Choroid plexus epithelial cell (primary cell): ENCODE measurements around the gene GOLGA6D.
"Not testable (repeated sequence)": the region's sequence is repeated elsewhere in the genome, so short reads cannot be mapped to it uniquely, and the experiment has no call there.

Experiments
- DNase-seq: peaks from one replicate; pipeline ENCODE4 v3.0.0-alpha.2; 2010; ENCODE audit warnings: low read depth
- H3K4me3 ChIP-seq: 2 replicates; pipeline ENCODE4 v1.5.1; 2011; ENCODE audit warnings: low read depth, mild to moderate bottlenecking, control low read depth, low read length, moderate library complexity
- TF ChIP-seq, protein P1 (sequence below): conservative IDR thresholded peaks from 2 replicates; pipeline ENCODE4 v1.5.1; 2011; ENCODE audit warnings: low read depth, mild to moderate bottlenecking, control low read depth, inconsistent platforms, low read length, moderate library complexity

The GOLGA6D gene

DNA sequence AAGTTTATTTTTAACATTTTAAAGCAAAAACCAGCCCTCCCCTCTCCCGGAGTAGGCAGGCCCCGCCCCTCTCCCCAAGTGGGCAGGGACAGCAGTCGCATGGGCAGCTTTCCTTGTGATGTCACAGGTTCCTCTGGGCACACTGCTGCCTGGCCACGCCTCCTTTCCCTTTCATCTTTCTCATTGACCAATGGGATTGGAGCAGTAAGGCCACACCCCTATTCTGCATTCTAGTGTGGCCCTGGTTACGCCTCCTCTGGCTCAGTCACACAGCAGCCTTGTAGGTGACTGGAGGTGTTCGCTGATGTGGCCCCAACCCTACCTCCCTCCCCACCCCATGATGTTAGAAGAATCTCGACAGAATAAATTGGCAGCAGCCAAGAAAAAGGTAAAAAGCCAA, at the start of gene GOLGA6D:
TSS of gene GOLGA6D (plus strand) at position 264 of the 400 bp plus-strand sequence. CDS start at position 305, 41 bp downstream.
- DNase-seq, H3K4me3 ChIP-seq: not testable (repeated sequence)

DNA sequence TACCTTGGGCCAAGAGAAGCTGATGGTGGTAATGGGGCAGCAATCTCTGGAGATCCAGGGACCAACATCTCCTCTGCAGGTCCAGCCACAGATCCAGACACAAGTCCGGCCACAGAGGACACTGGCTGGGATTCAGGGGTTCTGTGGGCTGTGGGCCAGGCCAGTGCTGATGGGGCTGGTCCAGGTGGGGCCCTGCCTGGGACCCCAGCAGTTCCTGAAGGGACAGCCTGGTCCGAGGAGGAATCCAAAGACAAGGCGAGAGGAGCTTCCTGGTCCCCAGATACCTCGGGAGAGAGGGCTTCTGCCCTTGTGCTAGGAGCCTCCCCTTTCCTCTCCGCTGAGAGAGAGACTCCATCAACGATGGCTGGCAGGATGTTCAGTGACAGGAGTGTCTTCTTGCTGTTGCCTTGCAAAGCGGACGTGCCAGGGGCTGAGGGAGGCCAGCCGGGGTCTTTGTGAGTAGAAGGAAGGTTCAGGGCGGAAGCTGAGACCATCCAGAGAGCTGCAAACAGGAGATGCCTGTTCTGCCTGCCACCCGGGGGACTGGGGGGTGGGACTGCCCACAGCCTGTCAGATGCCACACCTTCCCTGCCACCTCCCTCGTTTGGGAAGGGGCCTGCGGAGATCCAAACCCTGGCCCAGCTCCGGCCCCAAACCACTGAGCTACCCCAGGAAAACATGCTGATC, 49.0 kb upstream of the GOLGA6D start:
- H3K4me3 ChIP-seq: no peak overlapping the region
- TF ChIP-seq, protein P1, sequence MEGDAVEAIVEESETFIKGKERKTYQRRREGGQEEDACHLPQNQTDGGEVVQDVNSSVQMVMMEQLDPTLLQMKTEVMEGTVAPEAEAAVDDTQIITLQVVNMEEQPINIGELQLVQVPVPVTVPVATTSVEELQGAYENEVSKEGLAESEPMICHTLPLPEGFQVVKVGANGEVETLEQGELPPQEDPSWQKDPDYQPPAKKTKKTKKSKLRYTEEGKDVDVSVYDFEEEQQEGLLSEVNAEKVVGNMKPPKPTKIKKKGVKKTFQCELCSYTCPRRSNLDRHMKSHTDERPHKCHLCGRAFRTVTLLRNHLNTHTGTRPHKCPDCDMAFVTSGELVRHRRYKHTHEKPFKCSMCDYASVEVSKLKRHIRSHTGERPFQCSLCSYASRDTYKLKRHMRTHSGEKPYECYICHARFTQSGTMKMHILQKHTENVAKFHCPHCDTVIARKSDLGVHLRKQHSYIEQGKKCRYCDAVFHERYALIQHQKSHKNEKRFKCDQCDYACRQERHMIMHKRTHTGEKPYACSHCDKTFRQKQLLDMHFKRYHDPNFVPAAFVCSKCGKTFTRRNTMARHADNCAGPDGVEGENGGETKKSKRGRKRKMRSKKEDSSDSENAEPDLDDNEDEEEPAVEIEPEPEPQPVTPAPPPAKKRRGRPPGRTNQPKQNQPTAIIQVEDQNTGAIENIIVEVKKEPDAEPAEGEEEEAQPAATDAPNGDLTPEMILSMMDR: no peak
- DNase-seq: no peak

GRCh38 chr15:75234191-75234810, 48.3 kb upstream of the GOLGA6D start:
- no peak for DNase-seq
- no peak overlapping the region for H3K4me3 ChIP-seq
- TF ChIP-seq, protein P1: no peak

- no peak for DNase-seq
- no peak overlapping the region for H3K4me3 ChIP-seq
- TF ChIP-seq, protein P1: no peak
Observed at GRCh38 chr15:75235051-75235673, 47.5 kb upstream of the GOLGA6D start.

DNA sequence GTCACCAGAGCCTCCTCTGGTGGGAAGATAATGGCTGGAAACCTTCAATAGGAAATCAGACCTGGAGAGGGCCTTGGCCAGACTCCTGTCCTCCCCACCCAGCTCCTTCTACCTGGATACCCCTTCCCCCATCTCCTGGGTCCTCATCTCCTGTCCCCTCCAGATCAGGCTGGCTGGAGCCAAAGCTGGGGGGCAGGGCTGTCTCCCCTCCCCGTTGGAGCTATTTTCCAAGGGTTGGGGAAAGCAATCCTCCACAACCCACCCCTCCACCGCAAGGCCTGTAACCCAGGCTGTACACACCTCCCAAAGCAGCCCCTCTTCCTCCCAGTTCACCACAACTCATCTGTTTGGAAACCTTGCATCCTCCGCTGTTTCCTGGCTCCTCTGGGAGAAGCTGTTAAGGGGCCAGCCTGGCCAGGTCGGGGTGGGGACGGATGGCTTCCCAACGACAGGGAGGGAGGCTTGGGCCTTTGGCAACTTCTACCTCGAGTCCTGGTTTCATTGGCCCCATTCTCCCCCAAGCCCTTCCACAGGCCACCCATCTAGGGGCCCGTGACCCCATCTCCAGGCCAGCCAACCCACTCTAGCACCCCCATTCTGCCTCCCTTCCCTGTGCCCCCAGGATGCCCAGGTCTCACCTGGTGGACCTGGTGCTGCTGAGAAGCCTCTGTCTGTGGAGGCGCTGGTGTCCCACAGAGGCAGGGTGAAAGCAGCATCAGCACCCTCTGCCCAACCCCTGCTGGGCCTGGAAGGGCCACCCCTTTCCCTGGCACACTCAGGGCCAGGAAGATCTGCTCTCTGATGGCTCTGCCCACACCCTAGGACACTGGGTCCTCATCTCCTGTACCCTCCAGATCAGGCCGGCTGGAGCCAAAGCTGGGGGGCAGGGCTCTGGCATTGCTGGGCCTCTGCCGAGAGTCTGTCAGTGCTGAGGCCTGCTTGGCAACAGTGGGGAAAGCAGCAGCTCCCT, 46.6 kb upstream of the GOLGA6D start:
- H3K4me3 ChIP-seq: no peak overlapping the region

DNA sequence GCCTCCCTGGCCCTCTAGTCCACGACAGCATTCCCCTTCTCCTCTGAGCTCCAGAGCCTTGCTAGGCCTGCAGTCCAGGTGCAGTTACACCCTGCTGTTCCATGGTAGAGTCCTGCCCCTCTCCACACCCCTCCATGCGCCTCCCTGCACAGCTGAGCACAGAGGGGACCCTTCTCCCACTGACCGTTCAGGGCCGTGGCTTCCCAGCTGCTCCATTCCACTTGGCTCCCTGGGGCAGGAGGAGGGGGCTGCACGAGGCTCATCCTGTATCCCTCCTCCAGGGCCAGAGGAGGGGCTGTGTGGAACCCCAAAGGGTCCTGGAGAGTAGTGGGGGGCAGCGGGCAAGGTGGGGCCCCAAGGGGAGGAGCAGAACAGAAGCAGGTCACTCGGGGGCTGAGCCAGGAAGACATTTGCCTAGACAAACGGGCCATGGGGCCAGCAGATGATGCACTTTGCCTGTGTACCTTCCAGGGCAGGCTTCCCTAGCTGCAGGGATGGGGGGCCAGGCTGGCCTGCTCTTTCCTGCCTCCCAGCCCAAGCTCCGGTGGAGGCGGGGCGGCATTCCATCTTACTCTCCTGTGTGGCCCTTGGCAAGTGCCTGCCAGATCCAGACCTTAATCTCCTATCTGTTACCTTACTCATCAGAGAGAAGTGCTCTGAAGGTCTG, 45.2 kb upstream of the GOLGA6D start:
- TF ChIP-seq, protein P1: no peak
- H3K4me3 ChIP-seq: no peak overlapping the region
- no peak for DNase-seq

More for the DNA sequence above, 46.6 kb upstream of the GOLGA6D start:
- TF ChIP-seq, protein P1: no peak
- no peak for DNase-seq

DNA sequence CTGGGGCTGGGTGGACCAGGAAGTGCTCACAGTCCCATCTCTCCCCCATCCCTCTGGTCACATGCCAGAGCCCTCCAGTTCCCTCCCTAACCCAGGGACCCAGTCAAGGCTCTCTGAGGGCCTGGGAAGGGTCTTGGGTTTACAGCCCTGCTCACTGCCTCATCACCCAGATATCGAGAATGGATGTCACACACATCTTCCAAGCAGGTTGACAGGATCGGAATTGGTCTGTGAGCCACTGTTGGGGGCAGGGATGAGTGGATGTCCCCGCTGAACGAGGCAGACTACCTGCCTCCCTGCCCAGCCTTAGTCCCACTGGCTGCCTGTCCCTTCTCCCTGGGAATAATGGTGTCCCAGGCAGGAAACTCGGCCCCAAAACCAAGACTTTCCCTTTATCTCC, 44.5 kb upstream of the GOLGA6D start:
- no peak for DNase-seq
- no peak overlapping the region for H3K4me3 ChIP-seq
- TF ChIP-seq, protein P1: no peak

DNA sequence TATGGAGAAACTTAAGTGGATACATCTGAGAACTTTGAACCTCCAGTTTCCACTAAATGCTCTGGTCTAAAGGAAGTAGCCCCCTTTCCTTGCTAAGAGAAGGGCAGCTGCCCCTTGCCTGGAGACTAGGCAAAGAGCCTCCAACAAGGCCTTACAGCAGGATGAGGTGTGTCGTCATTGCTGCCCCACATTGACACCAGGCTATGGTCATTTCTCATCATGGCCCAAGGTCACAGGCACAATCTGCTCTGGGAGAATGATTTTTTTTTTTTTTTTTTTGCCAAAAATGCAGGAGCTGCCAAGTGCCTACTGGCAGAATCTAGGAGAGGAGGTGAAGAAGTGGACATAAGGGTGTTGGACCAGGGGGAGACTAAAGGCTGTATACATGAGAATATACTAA, 36.9 kb upstream of the GOLGA6D start:
- DNase-seq, H3K4me3 ChIP-seq: not testable (repeated sequence)

DNA sequence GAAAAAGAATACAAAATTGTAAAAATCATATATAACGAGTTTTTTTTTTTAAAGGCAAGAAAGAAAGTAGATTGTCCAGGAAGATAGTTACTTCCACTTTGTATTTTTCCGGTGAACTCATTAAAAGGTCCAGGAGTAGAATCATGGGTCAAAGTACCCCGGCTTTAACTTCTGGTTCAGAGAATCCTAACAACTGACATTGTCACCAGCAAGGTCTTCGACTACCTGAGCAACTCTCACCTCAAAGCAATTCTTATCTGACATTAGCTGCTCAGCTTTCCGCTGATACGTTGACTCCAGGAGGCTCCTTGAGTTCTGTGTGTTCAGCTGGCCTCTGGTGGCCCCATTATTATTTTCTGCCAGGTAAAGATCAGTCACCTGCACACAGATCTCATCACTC, 33.6 kb upstream of the GOLGA6D start:
- H3K4me3 ChIP-seq, DNase-seq: not testable (repeated sequence)
